Tibial artery (tissue), 4 donors: ENCODE results near the gene VWA5B2.
A peak's percentile ranks its signal among the peaks of the same experiment; 100 is the strongest.

Experiments used
- DNase-seq, 2 donors: peaks; one replicate each; pipeline ENCODE4 v3.0.0-alpha.2; 2019
- H3K27ac ChIP-seq, 2 donors: fragments of 200-600 bp; sonication (generic) in 1 of 2; 1 replicate in 1 of 2; 2 replicates in 1 of 2; pipeline ENCODE4 v1.5.1; 2018 to 2019; ENCODE audit warnings: mild to moderate bottlenecking in 1 of 2
- H3K27me3 ChIP-seq, 2 donors: fragments of 200-600 bp; sonication (generic) in 1 of 2; one replicate each; pipeline versions ENCODE4 v1.5.1 to v1.6.0; 2016 to 2019
- H3K36me3 ChIP-seq, 3 donors: fragments of 200-600 bp; sonication (generic) in 2 of 3; one replicate each; pipeline ENCODE4 v1.5.1; 2016 to 2019; ENCODE audit warnings: mild to moderate bottlenecking in 2 of 3
- H3K4me1 ChIP-seq, 4 donors: fragments of 200-600 bp; sonication (generic) in 2 of 4; 1 replicate in 3 of 4; 2 replicates in 1 of 4; pipeline ENCODE4 v1.5.1; 2016 to 2019
- H3K4me3 ChIP-seq, 2 donors: fragments of 200-600 bp; sonication (generic) in 1 of 2; 1 replicate in 1 of 2; 2 replicates in 1 of 2; pipeline ENCODE4 v1.5.1; 2018 to 2019; ENCODE audit warnings: mild to moderate bottlenecking in 2 of 2
- H3K9me3 ChIP-seq, 3 donors: fragments of 200-600 bp; sonication (generic) in 1 of 3; one replicate each; pipeline ENCODE4 v1.5.1; 2016 to 2019
- CTCF ChIP-seq, 2 experiments: fragments of 200-600 bp in 1 of 2; fragments of 450-650 bp in 1 of 2; IDR thresholded peaks; one replicate each; pipeline ENCODE4 v1.5.1; 2017 to 2019; ENCODE audit warnings: antibody characterized with exemption in 2 of 2, mild to moderate bottlenecking in 1 of 2, moderate library complexity in 1 of 2
- intact Hi-C: fragments of 100-400 bp; cut with DNase I; formaldehyde crosslinking; loops from one replicate; pipeline ENCODE4 v1.15.0; 2023; ENCODE audit warnings: low total_unique reads

VWA5B2 gene

GRCh38 chr3:184192889-184193288 is 36.5 kb upstream of the VWA5B2 start:
- no peak for DNase-seq

GRCh38 chr3:184193991-184194539 is 35.3 kb upstream of the VWA5B2 start:
- H3K9me3 ChIP-seq: no peaks in the 10 kb centered on the region
- intact Hi-C loops: no loop called here
- H3K4me1 ChIP-seq: peaks cover 0 to 4% (median 0%) of the 10 kb centered on the region in 4 donors
- no peaks in the 10 kb centered on the region for H3K27me3 ChIP-seq
- peaks cover 58 to 80% (median 71%) of the 10 kb centered on the region in 3 donors for H3K36me3 ChIP-seq
- H3K4me3 ChIP-seq: no peak overlapping the region
- TF ChIP-seq CTCF (IDR thresholded peaks at IDR 0.05): no peak
- no peak for DNase-seq
- no peak overlapping the region for H3K27ac ChIP-seq

More at GRCh38 chr3:184192889-184193288, 36.5 kb upstream of the VWA5B2 start:
- intact Hi-C loops: no loop called here
- peaks cover 67 to 92% (median 82%) of the 10 kb centered on the region in 3 donors for H3K36me3 ChIP-seq
- no peaks in the 10 kb centered on the region for H3K9me3 ChIP-seq
- TF ChIP-seq CTCF (IDR thresholded peaks at IDR 0.05): no peak
- H3K27me3 ChIP-seq: no peaks in the 10 kb centered on the region
- no peak overlapping the region for H3K27ac ChIP-seq
- H3K4me1 ChIP-seq: peaks cover 0 to 10% (median 4%) of the 10 kb centered on the region in 4 donors
- no peak overlapping the region for H3K4me3 ChIP-seq

- Histone ChIP-seq H3K4me3 (no peak overlapping the region), H3K27ac (no peak overlapping the region), H3K36me3 (peaks cover 33 to 56% (median 46%) of the 10 kb centered on the region in 3 donors), H3K9me3 (no peaks in the 10 kb centered on the region), H3K4me1 (no peaks in the 10 kb centered on the region), H3K27me3 (no peaks in the 10 kb centered on the region)
- TF ChIP-seq CTCF (IDR thresholded peaks at IDR 0.05): no peak
- DNase-seq: peak in 1 of 2 donors; percentile 40
- intact Hi-C loops: no loop called here
Measured at GRCh38 chr3:184196536-184196935, 32.8 kb upstream of the VWA5B2 start.

- Histone ChIP-seq H3K9me3 (no peaks in the 10 kb centered on the region), H3K4me3 (no peak overlapping the region), H3K27ac (no peak overlapping the region), H3K4me1 (no peaks in the 10 kb centered on the region), H3K27me3 (no peaks in the 10 kb centered on the region), H3K36me3 (peaks cover 14 to 36% (median 26%) of the 10 kb centered on the region in 3 donors)
- intact Hi-C loops: no loop called here
- no peak for DNase-seq
- no peak for TF ChIP-seq CTCF (IDR thresholded peaks at IDR 0.05)
Measured at GRCh38 chr3:184198509-184198908, 30.9 kb upstream of the VWA5B2 start.

- Histone ChIP-seq H3K36me3 (peaks cover 0 to 13% (median 3%) of the 10 kb centered on the region in 3 donors), H3K4me3 (no peak overlapping the region), H3K27me3 (no peaks in the 10 kb centered on the region), H3K4me1 (no peaks in the 10 kb centered on the region), H3K27ac (no peak overlapping the region), H3K9me3 (no peaks in the 10 kb centered on the region)
- TF ChIP-seq CTCF (IDR thresholded peaks at IDR 0.05): no peak
- no peak for DNase-seq
- intact Hi-C loops: no loop called here
Measured at GRCh38 chr3:184200825-184201224, 28.6 kb upstream of the VWA5B2 start.

- Histone ChIP-seq H3K4me3 (no peak overlapping the region), H3K9me3 (no peaks in the 10 kb centered on the region), H3K27ac (no peak overlapping the region), H3K27me3 (peaks cover 0 to 7% of the 10 kb centered on the region in 2 donors), H3K4me1 (no peaks in the 10 kb centered on the region), H3K36me3 (no peaks in the 10 kb centered on the region)
- no peak for DNase-seq
- TF ChIP-seq CTCF (IDR thresholded peaks at IDR 0.05): no peak
- intact Hi-C loops: no loop called here
Measured at GRCh38 chr3:184203526-184203925, 25.9 kb upstream of the VWA5B2 start.
